GM18907 (cell line): ENCODE results near the gene TIGD1.

Experiments
- ATAC-seq: cut with Tn5 transposase; IDR thresholded peaks from one replicate; pipeline ENCODE4 v1.9.1; 2021; ENCODE audit warnings: mild to moderate bottlenecking, moderate library complexity; ENCODE audit not compliant: unreplicated experiment

Gene TIGD1

GRCh38 chr2:232550354-232551249, at the start of gene TIGD1, which contains the start of gene EIF4E2:
TIGD1 (minus strand) TSS chr2:232550557; CDS start chr2:232549882, 675 bp downstream.
EIF4E2 (plus strand) TSS chr2:232550689; CDS start chr2:232550725, 36 bp downstream.
- ATAC-seq: peak; percentile 93

GRCh38 chr2:232598293-232598692, 47.9 kb upstream of the TIGD1 start:
- no peak for ATAC-seq

- ATAC-seq: no peak
Measured at GRCh38 chr2:232597362-232598079, 47.2 kb upstream of the TIGD1 start.

- ATAC-seq: no peak
Measured at GRCh38 chr2:232593982-232594381, 43.6 kb upstream of the TIGD1 start.

- ATAC-seq: no peak
Measured at GRCh38 chr2:232592772-232593395, 42.5 kb upstream of the TIGD1 start.

- ATAC-seq: no peak
Measured at GRCh38 chr2:232588680-232589585, 38.6 kb upstream of the TIGD1 start.

GRCh38 chr2:232588031-232588430, 37.7 kb upstream of the TIGD1 start:
- ATAC-seq: no peak

- ATAC-seq: no peak
Measured at GRCh38 chr2:232587512-232587911, 37.2 kb upstream of the TIGD1 start.

GRCh38 chr2:232586943-232587505, 36.7 kb upstream of the TIGD1 start:
- ATAC-seq: no peak

GRCh38 chr2:232584238-232584637, 33.9 kb upstream of the TIGD1 start:
- no peak for ATAC-seq

- no peak for ATAC-seq
Measured at GRCh38 chr2:232581725-232582124, 31.4 kb upstream of the TIGD1 start.

GRCh38 chr2:232580648-232580981, 30.3 kb upstream of the TIGD1 start:
- ATAC-seq: no peak

- no peak for ATAC-seq
Measured at GRCh38 chr2:232578626-232579025, 28.3 kb upstream of the TIGD1 start.

GRCh38 chr2:232577841-232578240, 27.5 kb upstream of the TIGD1 start:
- ATAC-seq: no peak

- no peak for ATAC-seq
Measured at GRCh38 chr2:232576995-232577394, 26.6 kb upstream of the TIGD1 start.

- no peak for ATAC-seq
Measured at GRCh38 chr2:232575404-232575746, 25.0 kb upstream of the TIGD1 start.

GRCh38 chr2:232574674-232575403, 24.5 kb upstream of the TIGD1 start:
- no peak for ATAC-seq

GRCh38 chr2:232573771-232574435, 23.5 kb upstream of the TIGD1 start:
- no peak for ATAC-seq

GRCh38 chr2:232573042-232573441, 22.7 kb upstream of the TIGD1 start:
- ATAC-seq: no peak
